ENCODE measurements around the gene OR52J3.

OR52J3 gene

DNA sequence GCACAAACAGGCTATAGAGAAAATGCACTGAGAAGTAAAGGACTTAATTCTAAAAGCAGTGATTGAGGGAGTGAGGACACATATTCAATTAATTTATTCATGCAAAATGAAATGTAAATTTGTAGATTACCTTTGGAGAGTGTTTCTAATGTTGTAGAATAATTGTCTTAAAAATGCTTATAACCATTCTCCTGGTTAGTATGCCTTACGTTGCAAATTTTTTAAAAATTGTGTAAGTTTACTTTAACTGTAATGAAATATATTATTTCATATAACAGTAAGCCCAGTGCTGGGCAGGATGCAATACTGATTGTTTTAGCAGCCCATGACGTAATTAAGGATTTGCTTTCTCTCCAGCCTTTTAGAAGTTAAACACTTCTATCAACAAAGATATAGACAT is 49.7 kb downstream of the OR52J3 start:
- TF ChIP-seq ARNTL (CRISPR knock-in tag; IDR thresholded peaks at IDR 0.05; ENCODE audit: borderline replicate concordance, low read depth) (no peak), ZC3H10 (CRISPR knock-in tag; IDR thresholded peaks at IDR 0.05) (no peak), PPARA (CRISPR knock-in tag; IDR thresholded peaks at IDR 0.05; ENCODE audit: borderline replicate concordance) (no peak), OSR1 (CRISPR knock-in tag; IDR thresholded peaks at IDR 0.05) (no peak), CSDC2 (CRISPR knock-in tag; IDR thresholded peaks at IDR 0.05) (no peak), BACH2 (CRISPR knock-in tag; IDR thresholded peaks at IDR 0.05; ENCODE audit: borderline replicate concordance) (no peak)
- TF ChIP-seq, protein P1, sequence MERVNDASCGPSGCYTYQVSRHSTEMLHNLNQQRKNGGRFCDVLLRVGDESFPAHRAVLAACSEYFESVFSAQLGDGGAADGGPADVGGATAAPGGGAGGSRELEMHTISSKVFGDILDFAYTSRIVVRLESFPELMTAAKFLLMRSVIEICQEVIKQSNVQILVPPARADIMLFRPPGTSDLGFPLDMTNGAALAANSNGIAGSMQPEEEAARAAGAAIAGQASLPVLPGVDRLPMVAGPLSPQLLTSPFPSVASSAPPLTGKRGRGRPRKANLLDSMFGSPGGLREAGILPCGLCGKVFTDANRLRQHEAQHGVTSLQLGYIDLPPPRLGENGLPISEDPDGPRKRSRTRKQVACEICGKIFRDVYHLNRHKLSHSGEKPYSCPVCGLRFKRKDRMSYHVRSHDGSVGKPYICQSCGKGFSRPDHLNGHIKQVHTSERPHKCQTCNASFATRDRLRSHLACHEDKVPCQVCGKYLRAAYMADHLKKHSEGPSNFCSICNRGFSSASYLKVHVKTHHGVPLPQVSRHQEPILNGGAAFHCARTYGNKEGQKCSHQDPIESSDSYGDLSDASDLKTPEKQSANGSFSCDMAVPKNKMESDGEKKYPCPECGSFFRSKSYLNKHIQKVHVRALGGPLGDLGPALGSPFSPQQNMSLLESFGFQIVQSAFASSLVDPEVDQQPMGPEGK (CRISPR knock-in tag; IDR thresholded peaks at IDR 0.05; ENCODE audit: borderline replicate concordance) = no peak
- TF ChIP-seq, protein P2, sequence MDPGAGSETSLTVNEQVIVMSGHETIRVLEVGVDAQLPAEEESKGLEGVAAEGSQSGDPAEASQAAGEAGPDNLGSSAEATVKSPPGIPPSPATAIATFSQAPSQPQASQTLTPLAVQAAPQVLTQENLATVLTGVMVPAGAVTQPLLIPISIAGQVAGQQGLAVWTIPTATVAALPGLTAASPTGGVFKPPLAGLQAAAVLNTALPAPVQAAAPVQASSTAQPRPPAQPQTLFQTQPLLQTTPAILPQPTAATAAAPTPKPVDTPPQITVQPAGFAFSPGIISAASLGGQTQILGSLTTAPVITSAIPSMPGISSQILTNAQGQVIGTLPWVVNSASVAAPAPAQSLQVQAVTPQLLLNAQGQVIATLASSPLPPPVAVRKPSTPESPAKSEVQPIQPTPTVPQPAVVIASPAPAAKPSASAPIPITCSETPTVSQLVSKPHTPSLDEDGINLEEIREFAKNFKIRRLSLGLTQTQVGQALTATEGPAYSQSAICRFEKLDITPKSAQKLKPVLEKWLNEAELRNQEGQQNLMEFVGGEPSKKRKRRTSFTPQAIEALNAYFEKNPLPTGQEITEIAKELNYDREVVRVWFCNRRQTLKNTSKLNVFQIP (CRISPR knock-in tag; IDR thresholded peaks at IDR 0.05; ENCODE audit: borderline replicate concordance, low read depth) = no peak
- ATAC-seq = no peak

Data from SK-N-SH treated with all-trans-retinoic acid at 6 μM for 48 hours (cell line).